ENCODE results near the gene ZNF71. TPM values are rescaled to one million over a fixed set of nuclear protein-coding genes. Genes with fewer than 3 reads are reported as not detected.
A peak's percentile ranks its signal among the peaks of the same experiment; 100 is the strongest.

Gene ZNF71
- 24.4 and 24.8 TPM in 2 replicates for total RNA-seq

GRCh38 chr19:56594783-56595547 lies at the start of gene ZNF71:
Gene ZNF71 (plus strand): TSS chr19:56595302. CDS start chr19:56601559, 6,257 bp downstream.
- no peak for DNase-seq (ENCODE audit: extremely low read depth, low read depth, low spot score)

DNA sequence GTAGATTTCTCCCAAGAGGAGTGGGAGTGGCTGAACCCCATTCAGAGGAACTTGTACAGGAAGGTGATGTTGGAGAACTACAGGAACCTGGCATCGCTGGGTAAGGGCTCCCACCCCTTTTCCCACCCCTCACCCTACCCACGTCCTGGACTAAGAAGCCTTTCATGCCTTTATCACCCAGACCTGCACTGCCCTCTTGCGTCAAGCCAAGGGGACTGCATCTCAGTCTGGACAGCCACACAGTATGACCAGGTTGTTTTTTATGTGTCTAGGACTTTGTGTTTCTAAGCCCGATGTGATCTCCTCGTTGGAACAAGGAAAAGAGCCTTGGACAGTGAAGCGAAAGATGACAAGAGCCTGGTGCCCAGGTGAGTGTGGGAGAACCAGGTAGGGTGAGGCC lies 47.6 kb upstream of the ZNF71 start:
- no peak for DNase-seq (ENCODE audit: extremely low read depth, low read depth, low spot score)

- DNase-seq (ENCODE audit: extremely low read depth, low read depth, low spot score), result no peak
These were observed 40.7 kb upstream of the ZNF71 start for GRCh38 chr19:56554272-56554869.

DNA sequence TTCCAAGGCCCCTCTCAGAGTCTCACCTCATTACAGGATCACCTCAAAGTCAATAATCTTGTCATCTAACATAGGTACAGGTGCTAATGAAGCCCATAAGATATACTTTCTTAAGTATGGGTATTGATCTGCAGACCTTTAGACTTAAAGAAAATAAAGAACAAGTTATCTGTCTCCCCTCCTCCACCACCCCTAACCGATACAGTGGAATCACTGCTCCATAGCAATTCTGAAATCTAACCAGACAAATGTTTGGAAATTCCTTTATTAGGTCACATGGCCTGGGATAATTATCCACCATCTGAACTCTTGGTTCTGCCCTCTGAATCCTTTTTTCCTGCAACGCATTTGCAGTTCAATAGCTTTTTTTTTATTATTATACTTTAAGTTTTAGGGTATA lies 32.3 kb upstream of the ZNF71 start:
- DNase-seq (ENCODE audit: extremely low read depth, low read depth, low spot score), result no peak

DNA sequence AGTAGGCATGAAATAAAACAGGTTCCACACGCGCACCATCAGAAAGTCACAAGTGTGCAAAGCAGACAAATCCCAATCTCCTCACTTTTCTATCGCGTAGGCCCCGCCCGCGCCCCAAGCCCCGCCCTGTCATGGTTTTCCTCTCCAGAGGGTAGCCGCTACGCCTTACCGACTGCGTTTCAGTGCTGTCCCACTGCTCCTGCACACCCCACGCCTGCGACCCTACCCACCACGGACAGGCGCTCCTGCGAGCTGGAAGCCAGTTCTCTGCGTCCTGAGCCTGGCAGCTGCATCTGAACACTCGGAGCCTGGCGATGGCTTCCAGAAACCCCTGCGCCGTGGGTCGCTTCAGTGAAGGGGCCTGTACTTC lies 28.2 kb upstream of the ZNF71 start:
- DNase-seq (ENCODE audit: extremely low read depth, low read depth, low spot score), result no peak

DNA sequence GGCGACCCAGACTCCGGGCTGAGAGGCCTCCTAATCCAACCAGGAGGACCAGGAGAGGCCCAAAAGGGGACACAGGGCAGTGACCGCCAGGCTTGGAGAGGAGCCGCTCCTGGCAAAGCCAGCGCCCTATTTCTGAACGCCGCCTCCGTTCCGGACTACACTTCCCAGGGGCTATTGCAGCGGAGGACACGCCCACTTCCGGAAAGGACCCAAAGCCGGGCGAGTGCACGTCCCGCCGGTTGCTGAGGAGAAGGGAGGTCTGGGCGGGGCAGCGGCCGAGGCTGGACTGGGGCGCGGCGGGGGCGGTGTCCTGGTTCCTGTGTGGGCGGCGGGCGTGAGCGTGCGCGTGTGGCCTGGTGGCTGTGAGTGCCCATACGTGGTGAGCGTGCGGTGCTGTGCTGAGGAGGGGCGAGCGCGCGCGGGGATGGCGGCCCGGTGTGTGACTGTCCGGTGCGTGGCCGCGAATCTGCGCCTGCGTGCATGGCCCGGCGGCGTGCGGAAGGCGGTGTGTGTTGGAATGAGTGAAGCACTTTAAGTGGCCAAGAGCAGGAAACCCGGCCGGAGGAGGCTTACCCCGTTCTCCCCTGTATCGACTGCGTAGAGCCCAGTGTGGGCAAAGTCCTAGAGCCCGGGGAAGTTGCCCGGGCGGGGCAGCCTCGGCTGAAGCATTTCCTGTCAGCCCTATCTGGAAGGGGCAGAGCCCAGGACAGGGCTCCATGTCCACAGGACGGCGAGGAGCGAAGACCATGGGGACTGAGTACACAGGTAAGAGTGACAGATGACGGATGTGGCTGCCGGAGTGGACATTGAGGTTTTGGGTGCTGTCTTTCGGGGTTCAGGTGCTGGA lies 27.6 kb upstream of the ZNF71 start, which contains the start of gene ZNF470:
TSS of gene ZNF470 (plus strand) at position 195 of the 847 bp plus-strand sequence. CDS start 2,844 bp downstream, outside the sequence.
- peak; percentile 36 for DNase-seq (ENCODE audit: extremely low read depth, low read depth, low spot score)

DNA sequence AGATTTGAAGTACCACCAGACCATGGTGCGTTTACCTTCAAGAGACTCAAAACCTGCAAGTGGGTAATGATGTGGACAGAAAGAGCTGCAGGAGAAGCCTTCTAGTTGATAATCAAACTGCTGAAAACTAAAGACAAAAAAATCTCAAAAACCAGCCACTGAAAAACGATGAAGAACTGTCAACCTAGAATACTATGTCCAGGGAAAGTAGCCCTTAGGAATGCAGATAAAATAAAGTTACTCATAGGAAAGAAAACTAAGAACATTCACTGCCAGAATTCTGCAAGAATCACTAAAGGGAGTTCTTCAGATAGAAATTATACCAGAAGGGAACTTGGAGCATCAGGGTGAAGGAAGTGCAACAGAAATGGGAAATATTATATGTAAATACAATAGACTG lies 22.5 kb upstream of the ZNF71 start:
- no peak for DNase-seq (ENCODE audit: extremely low read depth, low read depth, low spot score)

GRCh38 chr19:56573914-56574313 lies 21.2 kb upstream of the ZNF71 start:
- no peak for DNase-seq (ENCODE audit: extremely low read depth, low read depth, low spot score)

DNA sequence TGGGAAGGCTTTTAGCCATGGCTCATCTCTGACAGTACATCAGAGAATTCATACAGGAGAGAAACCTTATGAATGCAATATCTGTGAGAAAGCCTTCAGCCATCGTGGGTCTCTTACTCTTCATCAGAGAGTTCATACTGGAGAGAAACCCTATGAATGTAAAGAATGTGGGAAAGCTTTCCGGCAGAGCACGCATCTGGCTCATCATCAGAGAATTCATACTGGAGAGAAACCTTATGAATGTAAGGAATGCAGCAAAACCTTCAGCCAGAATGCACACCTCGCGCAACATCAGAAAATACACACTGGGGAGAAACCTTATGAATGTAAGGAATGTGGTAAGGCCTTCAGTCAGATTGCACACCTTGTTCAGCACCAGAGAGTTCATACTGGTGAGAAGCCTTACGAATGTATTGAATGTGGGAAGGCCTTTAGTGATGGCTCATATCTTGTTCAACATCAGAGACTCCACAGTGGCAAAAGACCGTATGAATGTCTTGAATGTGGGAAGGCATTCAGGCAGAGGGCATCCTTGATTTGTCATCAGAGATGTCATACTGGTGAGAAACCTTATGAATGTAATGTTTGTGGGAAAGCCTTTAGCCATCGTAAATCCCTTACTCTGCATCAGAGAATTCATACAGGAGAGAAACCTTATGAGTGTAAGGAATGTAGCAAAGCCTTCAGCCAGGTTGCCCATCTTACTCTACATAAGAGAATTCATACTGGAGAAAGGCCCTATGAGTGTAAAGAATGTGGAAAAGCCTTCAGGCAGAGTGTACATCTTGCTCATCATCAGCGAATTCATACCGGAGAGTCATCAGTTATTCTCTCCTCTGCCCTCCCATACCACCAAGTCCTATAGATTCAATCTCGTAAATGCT lies 17.1 kb upstream of the ZNF71 start:
- no peak for DNase-seq (ENCODE audit: extremely low read depth, low read depth, low spot score)

GRCh38 chr19:56594446-56594782 lies 688 bp upstream of the ZNF71 start:
- DNase-seq (ENCODE audit: extremely low read depth, low read depth, low spot score), result no peak

DNA sequence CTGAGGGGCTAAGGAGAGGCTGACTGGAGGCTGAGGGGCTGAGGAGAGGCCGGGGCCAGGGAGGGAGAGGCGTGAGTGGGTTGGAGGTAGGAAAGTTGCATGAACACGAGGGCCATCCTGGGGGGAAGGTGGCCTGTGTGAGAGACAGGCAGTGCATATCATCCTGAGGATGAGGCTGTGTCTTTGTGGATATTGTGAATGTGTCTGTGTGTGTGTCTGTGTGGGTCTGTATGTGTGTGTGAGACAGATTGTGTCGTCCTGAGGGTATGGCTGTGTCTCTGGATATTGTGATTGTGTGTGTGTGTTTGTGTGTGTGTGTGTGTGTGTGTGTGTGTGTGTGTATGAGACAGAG lies 422 bp downstream of the ZNF71 start:
- no peak for DNase-seq (ENCODE audit: extremely low read depth, low read depth, low spot score)

- no peak for DNase-seq (ENCODE audit: extremely low read depth, low read depth, low spot score)
These were observed 1.6 kb downstream of the ZNF71 start for GRCh38 chr19:56596676-56597075.

DNA sequence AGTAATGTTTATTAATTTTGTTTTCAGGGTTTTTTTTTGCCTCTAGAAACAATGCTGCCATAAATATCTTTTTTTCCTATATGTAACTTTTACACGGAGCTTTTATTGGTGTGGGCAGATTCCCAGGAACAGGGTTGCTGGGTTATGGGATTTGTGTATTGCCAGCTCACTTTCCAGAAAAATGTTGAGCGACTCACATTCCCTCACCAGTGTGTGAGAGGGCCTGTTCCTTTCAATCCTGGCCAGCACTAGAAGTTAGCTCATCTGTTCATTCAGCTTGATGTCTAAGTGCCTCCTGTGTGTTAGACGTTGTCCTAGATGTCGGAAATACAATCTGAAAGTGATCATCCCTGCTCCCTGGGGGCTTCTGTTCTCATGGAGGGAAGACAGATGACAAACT lies 2.6 kb downstream of the ZNF71 start:
- no peak for DNase-seq (ENCODE audit: extremely low read depth, low read depth, low spot score)

DNA sequence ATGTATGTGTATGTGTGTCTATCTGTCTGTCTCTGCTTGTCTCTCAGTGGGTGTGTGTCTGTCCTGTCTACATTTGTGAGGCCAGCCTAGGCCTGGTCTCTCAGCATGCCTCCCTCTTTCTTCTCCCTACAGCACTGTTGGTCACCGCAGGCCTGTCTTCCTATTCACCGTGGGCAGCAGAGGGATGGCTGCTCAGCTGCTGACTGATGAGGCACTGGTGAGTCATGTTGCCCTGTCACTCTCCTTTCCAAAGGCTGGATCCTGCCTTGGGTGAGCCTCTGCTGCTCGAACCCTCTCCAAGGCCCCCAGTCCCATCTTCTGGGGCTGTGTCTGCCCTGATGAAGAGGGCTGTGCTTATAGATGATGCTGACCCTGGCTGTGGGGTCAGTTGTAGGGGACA lies 6.3 kb downstream of the ZNF71 start:
- no peak for DNase-seq (ENCODE audit: extremely low read depth, low read depth, low spot score)

- no peak for DNase-seq (ENCODE audit: extremely low read depth, low read depth, low spot score)
These were observed 8.7 kb downstream of the ZNF71 start for GRCh38 chr19:56603829-56604228.

DNA sequence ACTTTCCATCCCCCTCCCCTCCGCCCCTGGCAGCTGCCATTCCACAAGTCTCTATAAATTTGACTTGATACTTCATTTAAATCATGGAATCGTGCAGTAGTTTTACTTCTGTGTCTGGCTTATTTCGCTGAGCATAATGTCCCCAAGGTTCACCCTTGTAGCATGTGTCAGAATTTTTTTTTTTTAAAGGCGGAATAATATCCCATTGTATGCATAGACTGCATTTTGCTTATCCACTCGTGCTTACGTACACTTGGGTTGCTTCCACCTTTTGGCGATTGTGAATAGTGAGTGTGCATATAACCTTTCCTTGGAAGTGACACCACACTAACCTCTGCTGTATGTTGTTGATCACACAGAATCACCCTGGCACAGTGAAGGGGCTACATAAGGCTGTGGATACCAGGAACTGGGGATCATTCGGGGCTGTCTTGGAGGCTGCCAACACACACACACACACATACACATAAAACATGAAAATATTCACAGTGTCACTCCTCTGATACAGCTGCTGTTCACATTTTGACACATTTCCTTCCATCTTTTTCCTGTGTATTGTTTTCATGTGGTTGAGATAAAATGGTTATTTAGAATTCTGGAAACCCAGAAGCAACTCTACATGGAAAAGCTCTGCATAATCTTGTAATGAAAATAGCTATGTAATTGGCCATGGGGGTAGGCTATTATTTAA lies 13.3 kb downstream of the ZNF71 start:
- DNase-seq (ENCODE audit: extremely low read depth, low read depth, low spot score), result no peak

- DNase-seq (ENCODE audit: extremely low read depth, low read depth, low spot score), result no peak
These were observed 16.2 kb downstream of the ZNF71 start for GRCh38 chr19:56611288-56611687.

GRCh38 chr19:56612737-56613136 lies 17.6 kb downstream of the ZNF71 start:
- DNase-seq (ENCODE audit: extremely low read depth, low read depth, low spot score), result no peak

- no peak for DNase-seq (ENCODE audit: extremely low read depth, low read depth, low spot score)
These were observed 18.5 kb downstream of the ZNF71 start for GRCh38 chr19:56613639-56614038.

- no peak for DNase-seq (ENCODE audit: extremely low read depth, low read depth, low spot score)
These were observed 22.4 kb downstream of the ZNF71 start for GRCh38 chr19:56617531-56617930.

Measured in glomerular endothelial cell (primary cell).